Stimulated activated CD8-positive, alpha-beta memory T cell treated with anti-CD3 and anti-CD28 coated beads, Interleukin-12 subunit alpha, Interleukin-12 subunit beta, amount 100 ng/mL, for 4 hours (primary cell): ENCODE results near the gene ZNF330.
"Not testable (repeated sequence)": the region's sequence is repeated elsewhere in the genome, so short reads cannot be mapped to it uniquely, and the experiment has no call there.

Source experiments
- DNase-seq: peaks from one replicate; pipeline ENCODE4 v3.0.0-alpha.2; 2020; ENCODE audit warnings: low read depth

ZNF330 gene

DNA sequence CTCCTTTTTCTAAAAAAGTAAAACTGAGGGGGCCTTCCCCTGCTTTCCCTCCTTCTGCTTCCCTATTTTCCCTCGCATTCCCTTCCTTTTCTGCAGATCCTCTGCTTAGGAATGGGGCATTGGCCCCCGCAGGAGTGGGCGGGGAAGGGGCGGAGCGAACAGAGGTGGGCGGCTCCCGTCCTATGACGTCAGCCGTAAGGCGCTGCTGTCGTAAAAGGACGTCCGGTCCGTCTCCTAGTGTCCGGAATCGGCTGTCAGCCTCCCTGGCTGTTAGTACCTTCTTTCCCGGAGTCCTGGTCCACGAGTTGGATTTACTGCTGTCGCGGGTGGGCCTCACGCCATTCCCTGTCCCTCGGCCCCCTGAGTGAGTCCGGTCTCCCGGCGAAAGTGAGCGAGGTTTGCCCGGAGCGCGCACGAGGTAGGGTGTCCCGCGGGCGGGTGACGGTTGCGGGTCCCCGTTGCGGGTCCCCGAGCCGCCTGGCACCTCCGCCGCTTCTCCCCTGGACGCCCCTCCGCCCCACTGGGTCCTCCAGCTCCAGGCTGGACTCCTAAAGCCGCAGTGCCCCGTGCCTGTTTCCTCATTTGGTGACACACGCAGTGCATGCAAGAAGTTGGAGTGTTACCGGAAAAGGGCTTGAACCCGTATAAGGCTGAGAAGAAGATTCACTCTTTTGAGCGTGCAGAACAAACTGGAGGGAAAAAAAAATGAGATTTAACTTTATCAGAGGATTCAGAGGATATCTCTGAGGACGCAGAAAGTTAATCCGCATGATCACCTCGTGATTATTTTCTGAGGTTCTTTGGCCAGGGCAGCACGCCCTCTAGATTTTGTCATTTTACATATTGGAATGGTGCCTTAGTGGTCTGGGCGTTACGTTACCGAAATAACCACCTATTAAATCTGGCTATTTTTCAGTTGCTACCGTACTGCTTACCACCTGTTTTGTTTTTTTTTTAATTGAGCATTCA, at the start of gene ZNF330:
Gene ZNF330 (plus strand): TSS at position 205 of the 969 bp plus-strand sequence. CDS start 1,477 bp downstream, outside the sequence.
- peak; percentile 78 for DNase-seq

- no peak for DNase-seq
These were observed 46.2 kb upstream of the ZNF330 start for GRCh38 chr4:141174457-141174856.

DNA sequence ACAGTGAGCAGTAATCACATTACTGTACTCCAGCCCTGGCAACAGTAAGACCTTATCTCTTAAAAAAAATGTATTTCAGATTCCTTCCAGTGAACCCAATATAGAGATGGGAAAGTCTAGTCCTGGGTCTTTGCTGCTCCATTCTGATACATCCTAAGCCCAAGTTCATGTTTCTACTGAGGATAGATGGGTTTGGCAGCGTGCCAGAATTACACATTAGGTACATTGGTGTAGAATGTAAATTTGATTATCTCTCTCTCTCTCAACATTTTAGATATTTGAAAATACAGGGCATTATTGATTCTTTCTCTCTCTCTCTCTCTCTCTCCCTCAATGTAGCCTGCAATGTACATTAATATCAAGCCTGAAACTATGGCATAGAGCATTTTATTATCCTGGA, 43.5 kb upstream of the ZNF330 start:
- DNase-seq: no peak

DNA sequence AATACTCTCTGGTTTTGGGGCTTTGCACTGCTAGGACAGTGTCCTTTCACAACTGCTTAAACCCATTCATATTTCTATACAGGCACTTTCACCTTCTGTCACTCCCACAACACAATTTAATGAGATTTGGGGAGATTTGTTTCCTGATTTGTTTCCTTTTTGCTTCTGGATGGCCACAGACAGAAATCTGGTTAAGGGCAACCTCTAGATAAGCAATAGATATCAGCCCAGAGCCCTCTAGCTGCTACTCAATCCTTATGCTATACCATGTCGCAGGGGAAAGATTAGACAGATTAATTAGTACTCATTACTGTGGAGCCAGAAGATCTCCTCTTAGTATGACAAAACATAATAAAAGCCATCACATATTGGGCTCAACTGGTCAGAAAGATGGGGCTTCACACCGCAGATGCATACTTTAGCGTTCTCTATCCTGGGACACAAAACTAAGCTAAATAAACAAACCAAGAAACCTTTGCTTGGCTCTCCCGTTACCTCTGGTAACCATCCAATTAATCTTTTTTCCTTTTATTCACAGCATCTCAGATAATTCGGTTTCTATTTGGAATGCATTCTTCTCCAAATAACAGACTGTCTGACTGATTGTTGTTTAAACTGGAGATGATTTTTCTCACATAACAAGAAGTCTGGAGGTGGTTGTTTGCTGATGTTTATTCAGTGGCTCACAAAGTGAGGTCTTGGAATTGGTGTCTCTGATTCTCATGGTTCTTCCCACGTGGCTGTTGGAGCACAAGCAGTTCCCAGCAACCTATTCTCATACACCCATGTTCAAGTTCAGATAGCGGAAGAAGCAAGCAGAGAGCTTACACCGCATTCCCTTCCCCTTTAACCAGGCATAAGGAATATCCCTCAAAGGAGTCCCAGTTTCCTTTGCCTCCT, 41.0 kb upstream of the ZNF330 start:
- DNase-seq: no peak

DNA sequence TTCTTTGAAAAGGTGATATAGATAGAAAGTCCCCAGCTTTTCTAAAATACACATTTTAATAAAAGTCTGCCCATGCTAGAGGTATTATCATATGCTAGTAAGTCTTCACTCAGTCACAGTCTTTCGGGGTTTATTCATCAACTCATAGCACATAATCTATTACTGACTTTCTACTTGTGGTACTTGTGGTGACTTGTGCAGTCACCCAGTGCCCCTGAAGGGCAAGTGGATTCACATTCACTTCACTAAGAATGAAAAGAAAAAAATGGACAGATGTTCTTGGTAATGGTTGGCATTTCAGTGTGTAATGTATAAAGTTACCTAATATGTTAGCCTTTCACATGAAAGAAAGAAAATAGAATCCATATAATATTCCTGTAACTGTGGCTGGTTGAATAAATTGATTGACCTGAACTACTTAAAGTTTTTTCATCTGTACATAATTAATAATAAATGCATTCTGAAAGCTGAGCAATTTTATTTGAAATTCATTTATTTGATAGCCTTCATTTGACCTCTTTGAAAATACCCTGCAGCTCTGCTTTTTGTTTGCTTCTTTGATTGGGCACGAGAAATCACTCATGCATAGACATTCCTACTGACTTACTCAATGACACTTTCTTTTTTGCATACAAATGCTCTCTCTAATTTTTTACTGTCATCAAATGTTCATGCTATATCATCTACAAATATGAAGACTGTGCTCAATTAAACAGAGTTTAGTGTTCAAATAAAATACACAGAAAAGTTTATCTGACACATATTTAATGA, 39.5 kb upstream of the ZNF330 start:
- no peak for DNase-seq

GRCh38 chr4:141183491-141183890, 37.2 kb upstream of the ZNF330 start:
- DNase-seq: not testable (repeated sequence)

GRCh38 chr4:141192564-141192963, 28.1 kb upstream of the ZNF330 start:
- no peak for DNase-seq

DNA sequence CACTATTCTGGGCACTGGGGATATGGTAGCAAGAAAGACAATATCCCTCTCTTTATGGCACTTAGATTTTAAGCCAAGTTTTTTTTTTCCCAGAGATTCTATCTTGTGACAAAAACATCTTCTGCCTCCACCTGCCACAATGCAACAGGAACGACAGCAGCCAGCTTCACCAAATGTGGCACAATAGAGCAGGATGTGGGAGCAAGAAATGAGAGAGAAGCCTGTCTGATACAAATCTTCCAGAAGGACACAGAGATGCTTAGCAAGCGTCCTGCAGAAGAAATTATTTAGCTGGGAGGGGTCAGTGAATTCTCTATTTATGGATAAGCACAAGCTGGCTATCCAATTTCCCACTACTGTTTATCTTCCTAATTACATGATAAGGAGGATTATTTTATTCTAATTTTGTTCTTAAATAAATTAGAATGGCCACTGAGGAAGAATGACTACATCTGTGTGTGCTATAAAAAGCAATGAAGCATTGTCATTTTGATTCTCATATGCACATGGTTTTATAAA, 27.1 kb upstream of the ZNF330 start:
- no peak for DNase-seq

GRCh38 chr4:141195095-141195707, 25.5 kb upstream of the ZNF330 start:
- no peak for DNase-seq

GRCh38 chr4:141196227-141196933, 24.3 kb upstream of the ZNF330 start:
- DNase-seq: no peak

DNA sequence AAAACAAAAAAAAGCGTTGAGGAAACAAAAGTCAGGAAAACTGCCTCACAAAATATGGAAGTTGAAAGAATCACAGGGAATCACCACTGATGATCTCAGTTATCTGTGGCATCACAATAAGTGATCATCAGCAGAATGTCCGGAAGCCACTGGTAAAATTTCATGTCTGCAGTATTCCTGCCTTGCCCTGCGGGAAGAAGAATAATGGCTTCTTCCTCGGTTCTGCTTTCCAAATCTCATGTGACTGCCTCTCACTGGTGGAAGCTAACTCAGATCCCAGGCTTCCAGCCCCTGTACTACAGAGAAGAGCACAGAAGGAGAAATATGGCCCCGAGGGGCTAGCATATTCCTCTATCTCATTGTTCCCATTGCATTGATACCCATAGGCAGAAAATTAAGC, 12.7 kb upstream of the ZNF330 start:
- DNase-seq: no peak

DNA sequence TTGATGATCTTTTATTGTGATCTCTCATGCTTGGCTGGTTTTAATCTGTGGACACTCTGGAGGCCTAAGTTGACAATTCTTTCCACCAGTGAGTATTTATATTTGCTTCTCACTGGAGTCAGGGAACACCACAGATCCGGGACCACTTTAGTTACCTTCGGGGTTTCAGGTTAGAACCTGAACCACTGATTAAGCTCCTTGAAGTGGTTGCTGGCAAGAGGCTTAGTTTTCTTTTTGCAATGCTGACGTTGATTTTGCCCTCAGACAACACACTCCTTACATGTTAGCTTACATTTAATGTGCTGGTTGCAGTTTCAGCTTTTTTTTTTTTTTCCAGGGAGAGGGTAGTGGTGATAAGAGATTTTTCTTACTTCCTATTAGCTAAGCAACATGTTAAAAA, 10.5 kb upstream of the ZNF330 start:
- no peak for DNase-seq

DNA sequence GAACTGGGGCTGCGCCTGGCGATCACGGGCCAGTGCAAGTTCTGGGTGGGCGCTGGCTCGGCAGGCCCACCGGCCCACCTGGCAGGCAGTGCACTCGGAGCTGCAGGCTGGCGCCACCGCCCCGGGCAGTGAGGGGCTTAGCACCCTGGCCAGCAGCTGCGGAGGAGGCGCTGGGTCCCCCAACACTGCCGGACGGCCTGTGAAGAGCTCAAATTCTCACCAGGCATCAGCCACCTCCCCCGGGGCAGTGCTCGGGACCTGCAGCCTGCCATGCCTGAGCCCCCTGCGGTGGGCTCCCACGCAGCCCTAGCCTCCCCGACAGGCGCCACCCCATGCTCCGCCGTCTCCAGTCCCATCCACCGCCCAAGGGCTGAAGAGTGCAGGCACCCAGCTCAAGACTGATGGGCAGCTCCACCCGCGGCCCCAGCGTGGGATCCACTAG, 7.1 kb upstream of the ZNF330 start:
- DNase-seq: no peak

- no peak for DNase-seq
These were observed 5.7 kb upstream of the ZNF330 start for GRCh38 chr4:141215030-141215429.

- DNase-seq: no peak
These were observed 4.5 kb upstream of the ZNF330 start for GRCh38 chr4:141216002-141216761.

DNA sequence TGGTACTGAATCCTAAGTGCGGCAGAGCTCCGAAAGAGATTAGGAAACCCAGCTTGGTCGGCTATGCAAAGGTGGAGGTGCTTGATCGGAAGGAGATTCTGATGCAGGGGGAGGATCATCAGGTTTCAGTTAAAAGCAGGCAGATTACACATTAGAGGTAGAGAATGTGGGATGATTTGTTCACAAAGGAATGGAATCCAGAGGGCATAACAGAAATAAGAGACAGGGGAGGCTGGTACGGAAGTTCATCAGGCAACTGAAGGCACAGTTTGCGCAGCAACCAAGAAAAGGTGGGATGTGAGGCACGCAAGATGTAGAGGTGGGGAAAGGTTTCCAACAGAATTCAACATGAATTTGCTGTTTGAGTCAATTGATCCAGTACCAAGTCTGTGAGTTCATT, 424 bp upstream of the ZNF330 start:
- DNase-seq: no peak

GRCh38 chr4:141223418-141223817, 2.7 kb downstream of the ZNF330 start:
- no peak for DNase-seq

- not testable (repeated sequence) for DNase-seq
These were observed 6.6 kb downstream of the ZNF330 start for GRCh38 chr4:141227280-141227679.

GRCh38 chr4:141229408-141230101, 8.9 kb downstream of the ZNF330 start:
- DNase-seq: no peak
